GM23338 (cell line): ENCODE data around the gene USP17L21.
"Not testable (repeated sequence)": the region's sequence is repeated elsewhere in the genome, so short reads cannot be mapped to it uniquely, and the experiment has no call there.

ENCODE experiments used
- EZH2 ChIP-seq: fragments of 200-600 bp; sonication (generic); IDR thresholded peaks from one replicate; pipeline ENCODE4 v1.8.0; 2017; ENCODE audit warnings: antibody characterized with exemption, mild to moderate bottlenecking, low read depth; ENCODE audit not compliant: unreplicated experiment
- EZH2phosphoT487 ChIP-seq: fragments of 200-600 bp; sonication (generic); IDR thresholded peaks from one replicate; pipeline ENCODE4 v1.8.1; 2018; ENCODE audit warnings: antibody characterized with exemption; ENCODE audit not compliant: unreplicated experiment
- JUNB ChIP-seq: IDR thresholded peaks from one replicate; pipeline ENCODE4 v1.6.1; 2016; ENCODE audit warnings: antibody characterized with exemption; ENCODE audit not compliant: unreplicated experiment
- NANOG ChIP-seq: IDR thresholded peaks from 2 replicates; pipeline ENCODE4 v1.6.1; 2016; ENCODE audit warnings: antibody characterized with exemption, borderline replicate concordance
- POLR2AphosphoS5 ChIP-seq: IDR thresholded peaks from 2 replicates; pipeline ENCODE4 v1.6.1; 2016; ENCODE audit warnings: antibody characterized with exemption, low read depth
- STAT1 ChIP-seq: IDR thresholded peaks from one replicate; pipeline ENCODE4 v1.6.1; 2016; ENCODE audit warnings: antibody characterized with exemption; ENCODE audit not compliant: unreplicated experiment
- ZNF114 ChIP-seq: fragments of 250-450 bp; sonication (Bioruptor Pico); IDR thresholded peaks from 2 replicates; pipeline ENCODE4 v1.5.0; 2020; ENCODE audit warnings: mild to moderate bottlenecking, moderate library complexity
- TF ChIP-seq, protein P1 (sequence below), 2 experiments: fragments of 200-600 bp in 1 of 2; sonication (generic) in 1 of 2; conservative IDR thresholded peaks; 2 replicates each; pipeline versions ENCODE4 v1.5.1 to v1.6.1; 2016 to 2017; ENCODE audit warnings: antibody characterized with exemption in 2 of 2, low read depth in 2 of 2, mild to moderate bottlenecking in 2 of 2, moderate library complexity in 1 of 2
- TF ChIP-seq, protein P2 (sequence below): IDR thresholded peaks from one replicate; pipeline ENCODE4 v1.6.1; 2018; ENCODE audit warnings: antibody characterized with exemption; ENCODE audit not compliant: unreplicated experiment

DNA sequence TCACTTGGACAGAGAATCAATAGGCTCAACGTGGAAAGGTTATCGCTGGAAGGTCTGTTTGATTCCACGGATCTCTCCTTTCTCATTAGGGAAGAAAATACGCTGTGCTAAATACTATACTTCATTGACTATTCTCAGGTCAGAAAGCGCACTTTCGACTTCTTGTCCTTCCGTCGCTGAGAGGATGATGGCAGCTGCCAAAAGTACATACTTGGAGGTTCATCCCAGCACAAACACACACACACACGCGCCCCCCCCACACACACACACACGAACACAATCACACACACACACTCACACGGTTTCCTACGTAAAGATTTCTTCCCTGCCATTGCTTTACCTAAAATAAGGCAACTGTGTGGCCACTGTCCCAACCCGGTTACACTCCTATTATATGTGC lies 48.0 kb upstream of the USP17L21 start:
- not testable (repeated sequence) for TF ChIP-seq EZH2, NANOG, ZNF114, POLR2AphosphoS5, EZH2phosphoT487, STAT1, JUNB
- TF ChIP-seq, protein P1, sequence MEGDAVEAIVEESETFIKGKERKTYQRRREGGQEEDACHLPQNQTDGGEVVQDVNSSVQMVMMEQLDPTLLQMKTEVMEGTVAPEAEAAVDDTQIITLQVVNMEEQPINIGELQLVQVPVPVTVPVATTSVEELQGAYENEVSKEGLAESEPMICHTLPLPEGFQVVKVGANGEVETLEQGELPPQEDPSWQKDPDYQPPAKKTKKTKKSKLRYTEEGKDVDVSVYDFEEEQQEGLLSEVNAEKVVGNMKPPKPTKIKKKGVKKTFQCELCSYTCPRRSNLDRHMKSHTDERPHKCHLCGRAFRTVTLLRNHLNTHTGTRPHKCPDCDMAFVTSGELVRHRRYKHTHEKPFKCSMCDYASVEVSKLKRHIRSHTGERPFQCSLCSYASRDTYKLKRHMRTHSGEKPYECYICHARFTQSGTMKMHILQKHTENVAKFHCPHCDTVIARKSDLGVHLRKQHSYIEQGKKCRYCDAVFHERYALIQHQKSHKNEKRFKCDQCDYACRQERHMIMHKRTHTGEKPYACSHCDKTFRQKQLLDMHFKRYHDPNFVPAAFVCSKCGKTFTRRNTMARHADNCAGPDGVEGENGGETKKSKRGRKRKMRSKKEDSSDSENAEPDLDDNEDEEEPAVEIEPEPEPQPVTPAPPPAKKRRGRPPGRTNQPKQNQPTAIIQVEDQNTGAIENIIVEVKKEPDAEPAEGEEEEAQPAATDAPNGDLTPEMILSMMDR (conservative IDR thresholded peaks at IDR 0.05; ENCODE audit: low read depth in 2 of 2), result not testable (repeated sequence)
- TF ChIP-seq, protein P2, sequence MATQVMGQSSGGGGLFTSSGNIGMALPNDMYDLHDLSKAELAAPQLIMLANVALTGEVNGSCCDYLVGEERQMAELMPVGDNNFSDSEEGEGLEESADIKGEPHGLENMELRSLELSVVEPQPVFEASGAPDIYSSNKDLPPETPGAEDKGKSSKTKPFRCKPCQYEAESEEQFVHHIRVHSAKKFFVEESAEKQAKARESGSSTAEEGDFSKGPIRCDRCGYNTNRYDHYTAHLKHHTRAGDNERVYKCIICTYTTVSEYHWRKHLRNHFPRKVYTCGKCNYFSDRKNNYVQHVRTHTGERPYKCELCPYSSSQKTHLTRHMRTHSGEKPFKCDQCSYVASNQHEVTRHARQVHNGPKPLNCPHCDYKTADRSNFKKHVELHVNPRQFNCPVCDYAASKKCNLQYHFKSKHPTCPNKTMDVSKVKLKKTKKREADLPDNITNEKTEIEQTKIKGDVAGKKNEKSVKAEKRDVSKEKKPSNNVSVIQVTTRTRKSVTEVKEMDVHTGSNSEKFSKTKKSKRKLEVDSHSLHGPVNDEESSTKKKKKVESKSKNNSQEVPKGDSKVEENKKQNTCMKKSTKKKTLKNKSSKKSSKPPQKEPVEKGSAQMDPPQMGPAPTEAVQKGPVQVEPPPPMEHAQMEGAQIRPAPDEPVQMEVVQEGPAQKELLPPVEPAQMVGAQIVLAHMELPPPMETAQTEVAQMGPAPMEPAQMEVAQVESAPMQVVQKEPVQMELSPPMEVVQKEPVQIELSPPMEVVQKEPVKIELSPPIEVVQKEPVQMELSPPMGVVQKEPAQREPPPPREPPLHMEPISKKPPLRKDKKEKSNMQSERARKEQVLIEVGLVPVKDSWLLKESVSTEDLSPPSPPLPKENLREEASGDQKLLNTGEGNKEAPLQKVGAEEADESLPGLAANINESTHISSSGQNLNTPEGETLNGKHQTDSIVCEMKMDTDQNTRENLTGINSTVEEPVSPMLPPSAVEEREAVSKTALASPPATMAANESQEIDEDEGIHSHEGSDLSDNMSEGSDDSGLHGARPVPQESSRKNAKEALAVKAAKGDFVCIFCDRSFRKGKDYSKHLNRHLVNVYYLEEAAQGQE, result not testable (repeated sequence)
